GM19099 (cell line): ENCODE results near the gene PIK3C2B.

Experiments
- POLR2A ChIP-seq: IDR thresholded peaks from 3 replicates; pipeline ENCODE4 v1.6.1; 2011; ENCODE audit warnings: low read depth; ENCODE audit not compliant: insufficient read length; ENCODE audit errors: extremely low read depth

The PIK3C2B gene

DNA sequence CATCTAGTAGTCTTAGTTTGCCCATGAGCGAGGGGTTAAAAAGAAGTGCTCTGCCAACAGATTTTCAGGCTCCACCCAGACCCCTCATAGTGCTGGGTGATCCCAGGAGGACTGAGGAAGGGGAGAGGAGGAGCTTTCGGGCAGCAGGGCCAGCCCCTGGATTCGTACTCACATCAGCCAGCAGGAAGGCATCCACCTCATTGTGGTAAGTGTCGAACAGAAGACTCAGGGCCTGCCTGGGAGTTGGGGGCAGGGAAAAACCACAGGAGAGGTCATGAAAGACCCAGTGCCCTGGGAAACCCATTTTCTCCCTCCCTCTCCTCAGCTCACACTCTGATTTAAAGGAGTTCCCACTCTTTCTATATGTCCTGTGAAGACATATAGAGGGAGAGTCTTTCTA lies 34.9 kb downstream of the PIK3C2B start:
- TF ChIP-seq POLR2A, result no peak

DNA sequence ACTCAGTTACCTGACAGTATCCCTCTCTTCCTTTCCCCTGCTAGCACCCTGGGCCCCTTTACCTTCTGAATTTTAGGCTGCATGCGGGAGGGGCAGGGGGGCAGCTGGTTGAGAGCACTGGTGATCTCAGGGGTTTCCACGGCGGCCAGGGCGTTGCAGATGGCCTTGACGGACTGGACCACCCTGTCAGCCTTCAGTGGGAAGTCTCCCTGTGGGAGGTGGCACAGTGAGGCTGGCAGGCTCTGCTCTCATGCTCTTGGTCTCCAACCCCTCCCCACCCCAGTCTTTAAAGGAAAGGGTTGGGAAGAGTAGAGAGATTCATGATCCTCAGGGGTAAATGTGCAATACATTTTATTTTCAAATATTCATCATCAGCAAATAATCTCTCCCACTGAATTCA lies 36.9 kb downstream of the PIK3C2B start:
- TF ChIP-seq POLR2A, result no peak

DNA sequence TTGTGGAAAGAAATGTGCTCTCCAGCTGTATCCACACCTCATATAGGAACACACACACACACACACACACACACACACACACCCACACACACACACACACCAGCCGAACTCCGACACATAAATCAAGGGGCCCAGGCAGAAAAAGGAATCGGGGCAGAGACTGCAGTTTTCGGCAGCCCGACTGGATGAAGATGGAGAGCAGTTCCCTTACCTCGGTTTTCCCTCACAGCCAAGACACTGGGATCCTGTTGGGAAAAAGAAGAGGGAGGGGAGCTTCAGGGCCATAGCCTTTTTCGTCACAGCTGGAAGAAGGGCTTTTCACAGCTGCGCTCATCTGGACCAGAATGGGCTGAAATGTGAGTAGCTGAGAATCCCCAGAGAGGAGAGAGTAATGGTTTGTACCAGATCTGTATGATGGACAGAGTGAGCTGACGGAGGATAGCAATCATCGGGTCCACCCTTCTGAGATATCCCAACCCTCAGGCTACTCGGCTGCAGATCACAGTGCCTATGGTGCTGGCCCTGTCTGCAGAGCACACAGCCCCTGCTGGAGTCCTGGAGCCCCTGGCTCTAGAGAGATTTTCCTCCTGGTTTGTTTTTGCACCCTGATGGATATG lies 37.7 kb downstream of the PIK3C2B start:
- no peak for TF ChIP-seq POLR2A

DNA sequence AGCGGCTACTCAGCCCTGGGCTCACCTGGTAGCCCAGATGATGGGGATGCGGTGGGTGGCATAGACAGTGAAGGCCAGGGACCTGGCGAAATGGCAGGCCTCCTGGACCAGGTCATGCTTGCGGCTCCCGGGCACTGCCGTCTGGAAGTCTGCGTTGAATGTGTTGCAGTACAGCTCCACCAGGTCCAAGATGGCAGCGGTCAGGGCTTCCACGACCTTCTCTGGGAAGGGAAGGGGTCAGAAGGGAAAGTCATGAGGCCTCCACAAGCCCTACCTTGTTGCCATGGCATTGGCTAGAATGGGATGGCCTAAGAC lies 38.8 kb downstream of the PIK3C2B start:
- TF ChIP-seq POLR2A, result no peak

DNA sequence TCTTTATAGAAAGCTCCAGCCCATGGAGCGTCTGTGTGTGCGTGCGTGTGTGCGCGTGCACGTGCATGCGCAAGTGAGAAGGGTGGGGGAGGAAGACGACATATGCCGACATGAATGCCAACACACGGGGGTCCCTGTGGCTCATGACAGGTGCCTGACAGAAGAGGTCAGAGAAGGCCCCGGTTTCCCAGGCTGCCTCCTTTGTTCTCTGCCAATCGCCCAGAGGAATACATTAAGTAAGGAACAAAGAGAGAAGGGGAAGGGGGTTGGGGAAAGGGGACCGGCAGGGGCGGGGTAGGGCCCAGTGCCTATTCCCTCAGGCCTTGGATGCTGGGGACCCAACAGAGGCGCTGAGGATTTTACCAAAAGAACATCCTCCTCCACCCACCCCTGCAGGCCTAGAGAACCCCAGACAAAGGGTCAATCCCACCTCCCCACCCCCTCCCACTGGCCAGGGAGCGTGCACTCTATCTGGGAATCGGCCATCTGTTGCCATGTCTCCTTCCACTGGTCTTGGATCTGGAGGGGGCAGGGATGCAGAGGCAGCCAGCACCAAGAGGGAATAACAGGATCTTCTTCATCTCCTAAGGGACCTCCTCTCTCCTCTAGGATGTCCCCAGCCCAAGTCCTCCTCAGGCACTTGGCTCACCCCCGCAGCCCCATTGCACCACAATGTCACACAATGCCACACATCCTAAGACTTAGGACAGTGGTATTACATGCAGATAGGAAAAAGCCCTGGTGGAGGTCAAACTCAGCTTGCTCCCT lies 39.4 kb downstream of the PIK3C2B start:
- no peak for TF ChIP-seq POLR2A

DNA sequence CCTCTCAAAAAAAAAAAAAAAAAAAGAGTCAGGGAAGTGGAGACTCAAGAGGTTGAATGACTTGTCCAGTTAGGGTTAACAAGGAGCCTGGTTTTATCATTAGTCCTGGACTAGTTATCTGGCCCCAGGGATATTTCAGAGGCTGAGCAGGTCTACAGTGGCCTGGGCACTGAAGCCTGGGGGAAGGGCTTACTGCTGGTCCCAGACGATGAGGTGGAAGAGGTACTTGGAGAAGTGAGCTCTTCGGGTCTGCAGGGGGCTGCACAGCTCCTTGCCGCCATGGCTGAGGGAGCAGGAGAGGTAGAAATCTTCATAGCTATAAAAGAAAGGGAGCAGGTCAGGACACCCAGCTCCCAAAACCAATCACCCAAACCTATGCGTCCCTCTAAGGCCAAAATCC lies 40.1 kb downstream of the PIK3C2B start:
- TF ChIP-seq POLR2A, result no peak

DNA sequence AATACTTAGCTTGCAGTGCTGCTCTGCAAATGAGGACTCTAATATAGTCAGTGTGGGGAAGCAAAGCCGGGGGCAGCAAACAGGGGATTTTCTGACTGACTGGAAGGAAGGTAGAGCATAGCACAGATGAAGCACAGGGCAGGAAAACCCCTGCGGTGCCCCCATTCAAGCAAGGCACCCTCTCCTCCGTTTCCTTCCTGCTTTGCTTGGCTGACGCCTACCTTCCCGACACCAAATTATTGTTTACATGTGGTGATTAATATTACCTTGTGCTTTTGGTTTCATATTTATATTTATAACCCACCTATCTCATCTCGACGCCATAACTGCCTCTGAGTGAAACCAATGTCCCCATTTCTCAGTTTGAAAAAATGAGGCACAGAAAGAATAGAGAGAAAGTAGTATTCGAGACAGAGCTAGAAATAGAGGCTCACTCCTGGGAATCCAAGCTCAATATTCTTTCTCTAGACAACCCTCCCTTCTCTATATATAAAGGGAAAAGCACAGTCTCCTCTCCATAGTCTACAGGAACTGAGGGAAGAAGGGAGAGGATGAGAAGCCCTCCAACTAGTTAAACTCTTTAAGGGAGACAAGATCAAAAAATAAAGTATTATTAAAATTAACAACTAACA lies 41.3 kb downstream of the PIK3C2B start:
- no peak for TF ChIP-seq POLR2A

DNA sequence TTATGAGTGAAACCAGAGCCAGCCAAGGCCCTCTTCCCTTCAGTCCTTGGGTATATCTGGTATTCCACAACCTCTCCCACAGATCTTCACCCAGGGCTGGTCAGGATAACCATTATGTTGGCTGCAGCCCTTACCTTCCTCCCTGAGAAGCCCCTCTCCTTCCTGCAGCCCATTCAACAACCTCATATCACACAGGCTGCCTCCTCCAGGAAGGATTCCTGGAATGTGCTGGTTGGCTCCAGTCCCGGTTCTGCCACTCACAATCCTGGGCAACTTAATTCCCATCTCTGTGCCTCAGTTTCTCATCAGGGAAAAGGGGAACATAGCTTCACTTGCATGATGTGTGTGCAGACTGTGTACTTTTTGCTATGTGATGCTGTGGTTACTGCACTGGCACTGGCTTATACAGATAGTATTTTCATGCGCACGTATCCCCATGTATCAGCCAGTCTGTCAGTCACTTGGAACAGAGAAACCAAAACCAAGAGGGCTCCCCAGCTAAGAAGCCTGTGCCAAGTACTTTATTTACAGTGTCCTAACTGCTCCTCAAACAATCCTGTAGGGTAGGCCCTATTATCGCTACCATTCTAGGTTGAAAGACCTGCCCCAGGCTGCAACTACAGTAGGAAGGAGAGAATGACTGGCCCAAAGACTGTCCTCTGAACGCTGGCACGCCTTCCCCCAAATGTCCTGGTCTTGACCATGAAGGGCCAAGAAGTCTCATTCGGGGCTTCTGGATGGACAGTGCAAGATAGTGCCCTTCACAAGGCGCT lies 43.1 kb downstream of the PIK3C2B start:
- no peak for TF ChIP-seq POLR2A

DNA sequence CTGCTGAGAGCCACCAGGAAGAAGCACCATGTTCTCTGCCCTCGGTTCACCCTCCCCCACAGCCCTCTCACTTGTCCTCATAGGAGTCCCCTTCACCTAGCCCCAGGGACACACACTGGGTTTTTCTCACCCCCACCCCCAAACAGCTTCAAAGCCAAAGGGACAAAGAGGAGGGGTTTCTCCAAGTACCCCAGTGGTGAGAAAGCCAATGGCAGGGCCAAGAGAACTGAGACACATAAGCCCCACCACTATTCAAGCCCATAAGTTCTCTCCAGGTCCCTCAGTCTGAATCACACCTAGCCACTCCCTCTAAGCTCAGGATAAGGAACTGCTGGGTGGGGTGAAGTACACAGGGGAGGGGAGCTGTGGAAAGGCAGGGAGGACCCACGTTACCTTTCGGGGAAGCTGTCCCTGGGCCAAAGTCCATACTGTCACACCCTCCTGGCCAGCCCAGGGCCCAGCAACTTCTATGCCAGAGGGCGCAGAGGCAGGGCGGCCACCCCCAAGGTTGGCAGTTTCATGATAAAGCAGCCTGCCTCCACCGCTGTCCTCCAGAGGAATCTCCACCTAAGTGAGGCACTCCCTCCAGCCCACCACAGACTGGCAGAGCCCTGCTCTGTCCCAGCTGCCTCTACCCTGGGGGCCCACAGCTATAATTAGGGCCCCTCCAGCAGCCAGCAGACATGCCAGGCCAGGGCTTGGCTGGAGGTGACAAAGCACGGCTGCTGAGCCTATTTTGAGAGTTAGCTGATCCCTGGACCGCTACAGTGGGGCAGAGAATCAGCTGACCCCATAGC lies 43.9 kb downstream of the PIK3C2B start:
- TF ChIP-seq POLR2A, result no peak

DNA sequence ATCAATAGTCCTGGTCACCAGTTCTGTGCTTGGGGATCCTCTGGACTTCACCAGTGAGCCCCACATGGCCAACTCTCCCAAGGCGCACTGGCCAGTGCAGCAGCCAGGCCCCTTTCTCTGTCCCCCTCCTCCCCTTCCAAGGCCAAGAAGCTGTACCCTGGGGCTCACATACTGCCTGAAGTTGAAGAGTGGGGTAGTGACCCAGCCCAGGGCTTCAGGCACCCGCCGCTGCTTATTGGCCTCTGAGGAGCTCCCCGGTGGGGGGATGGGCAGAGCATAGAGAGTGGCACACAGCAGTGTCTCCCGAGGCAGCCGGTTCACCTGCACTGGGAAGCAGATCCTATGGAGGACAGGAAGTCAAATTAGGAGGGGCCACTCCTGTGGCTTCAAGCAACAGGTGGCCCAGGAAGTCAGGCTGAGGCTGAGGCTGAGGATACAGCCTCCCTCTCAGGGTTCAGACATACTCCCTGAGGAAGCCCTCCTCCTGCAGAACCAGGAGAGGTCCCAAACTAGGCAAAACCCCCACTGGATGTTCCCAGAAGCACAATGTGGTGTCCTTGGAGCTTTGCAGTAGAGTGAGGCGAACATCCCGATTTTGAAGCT lies 44.8 kb downstream of the PIK3C2B start:
- TF ChIP-seq POLR2A, result no peak

DNA sequence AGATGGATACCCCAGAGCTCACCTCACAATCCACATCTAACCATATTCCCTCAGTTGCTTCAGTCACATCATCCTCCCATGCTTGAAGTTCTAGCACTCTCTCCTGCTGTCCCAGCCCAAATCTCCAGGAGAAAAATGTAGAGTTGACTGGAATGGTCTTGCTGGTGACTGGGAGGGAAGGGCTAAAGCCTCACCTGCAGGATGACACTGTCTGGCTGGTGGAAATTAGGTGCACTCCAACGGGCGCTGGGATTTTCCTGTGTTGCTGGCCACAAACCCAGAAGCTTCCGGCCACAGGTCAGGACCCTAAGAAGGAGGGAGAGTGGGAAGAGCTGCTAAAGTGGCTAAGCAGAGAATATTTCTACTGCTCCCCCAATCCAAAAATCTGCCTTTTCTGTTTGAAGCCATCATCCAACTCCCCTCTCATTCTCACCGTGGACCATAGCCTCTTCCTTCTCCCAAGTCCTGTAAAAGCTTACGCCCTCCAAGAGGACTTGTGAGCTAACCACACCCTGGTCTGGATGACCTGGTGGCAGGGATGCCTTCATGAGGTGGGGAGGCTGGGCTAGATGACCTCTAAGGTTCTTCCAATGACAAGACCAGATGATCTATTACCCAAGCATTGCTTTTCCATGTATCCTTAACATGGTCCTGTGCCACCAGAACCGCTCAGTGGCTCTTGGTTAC lies 45.5 kb downstream of the PIK3C2B start:
- TF ChIP-seq POLR2A, result no peak

DNA sequence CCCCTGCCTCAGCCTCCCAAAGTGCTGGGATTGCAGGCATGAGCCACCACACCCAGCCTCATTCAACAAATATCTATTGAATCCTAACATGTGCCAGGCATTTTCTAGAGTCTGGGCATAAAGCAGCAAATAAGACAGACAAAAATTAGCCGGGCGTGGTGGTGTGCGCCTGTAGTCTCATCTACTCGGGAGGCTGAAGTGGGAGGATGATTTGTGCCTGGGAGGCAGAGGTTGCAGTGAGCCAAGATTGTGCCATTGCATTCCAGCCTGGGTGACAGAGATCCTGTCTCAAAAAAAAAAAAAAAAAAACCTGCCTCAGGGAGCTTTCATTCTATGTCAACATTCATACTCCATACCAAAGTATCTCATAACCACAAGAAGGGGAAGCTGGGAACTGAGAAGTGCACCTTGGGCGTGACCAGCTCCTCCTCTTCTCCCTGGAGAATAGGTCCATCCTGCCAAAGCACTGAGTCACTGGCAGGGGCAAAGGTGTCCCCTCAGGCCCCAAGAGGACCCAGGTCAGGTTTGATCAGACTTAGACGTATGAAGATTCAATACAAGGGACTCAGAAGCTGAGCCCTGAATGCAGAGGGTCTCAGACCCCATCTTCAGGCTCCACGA lies 46.2 kb downstream of the PIK3C2B start:
- TF ChIP-seq POLR2A, result no peak

DNA sequence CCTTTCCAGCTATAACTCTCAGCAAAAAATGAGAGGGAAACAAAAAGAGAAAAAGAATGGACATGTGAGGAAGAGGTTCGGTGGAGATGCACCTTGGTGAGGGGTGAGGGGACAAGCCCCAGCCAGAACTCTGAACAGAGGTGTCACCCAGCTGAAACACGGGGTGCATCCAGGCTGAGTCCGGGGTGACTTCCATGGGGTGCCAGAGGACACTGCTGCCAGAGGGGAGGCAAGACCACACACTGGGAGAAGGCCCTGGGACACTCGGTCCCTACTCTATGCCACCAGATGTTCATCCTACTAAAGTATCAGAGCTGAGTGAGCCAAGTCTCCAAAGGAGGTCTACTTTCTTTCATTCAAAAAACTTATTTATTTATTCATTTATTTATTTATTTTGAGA lies 46.9 kb downstream of the PIK3C2B start:
- TF ChIP-seq POLR2A, result no peak
